LNCaP clone FGC (cell line): ENCODE results near the gene GABRA5.
"Not testable (repeated sequence)": the region's sequence is repeated elsewhere in the genome, so short reads cannot be mapped to it uniquely, and the experiment has no call there.

ENCODE experiments used
- DNase-seq: peaks from one replicate; pipeline ENCODE4 v3.0.0-alpha.2; 2011; ENCODE audit warnings: low read depth
- H3K4me3 ChIP-seq: 2 replicates; pipeline ENCODE4 v1.5.1; 2011; ENCODE audit warnings: mild to moderate bottlenecking, low read depth, low read length, control low read depth
- TF ChIP-seq, protein P1 (sequence below): IDR thresholded peaks from 2 replicates; pipeline ENCODE4 v1.5.1; 2012; ENCODE audit warnings: mild to moderate bottlenecking; ENCODE audit not compliant: control insufficient read depth, insufficient read depth; ENCODE audit errors: extremely low read depth

Gene GABRA5

DNA sequence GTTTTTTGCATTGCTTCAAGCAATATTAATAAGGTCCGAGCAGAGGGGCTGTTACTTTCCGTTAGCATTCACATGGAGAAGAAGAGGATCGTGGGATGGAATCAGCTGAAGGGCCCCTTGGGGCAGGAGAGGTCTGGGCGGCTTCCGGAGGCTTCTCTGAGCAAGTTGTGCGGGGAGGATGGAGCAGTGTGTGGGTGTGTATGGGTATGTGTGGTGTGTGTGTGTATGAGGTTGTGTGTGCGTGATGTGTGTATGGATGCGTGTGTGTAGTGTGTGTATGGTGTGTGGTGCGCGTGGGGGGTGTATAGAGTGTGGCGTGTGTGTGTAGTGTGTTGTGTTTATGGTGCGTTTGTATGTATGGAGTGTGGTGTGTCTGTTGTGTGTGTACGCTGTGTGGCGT, 25.8 kb downstream of the GABRA5 start:
- TF ChIP-seq, protein P1, sequence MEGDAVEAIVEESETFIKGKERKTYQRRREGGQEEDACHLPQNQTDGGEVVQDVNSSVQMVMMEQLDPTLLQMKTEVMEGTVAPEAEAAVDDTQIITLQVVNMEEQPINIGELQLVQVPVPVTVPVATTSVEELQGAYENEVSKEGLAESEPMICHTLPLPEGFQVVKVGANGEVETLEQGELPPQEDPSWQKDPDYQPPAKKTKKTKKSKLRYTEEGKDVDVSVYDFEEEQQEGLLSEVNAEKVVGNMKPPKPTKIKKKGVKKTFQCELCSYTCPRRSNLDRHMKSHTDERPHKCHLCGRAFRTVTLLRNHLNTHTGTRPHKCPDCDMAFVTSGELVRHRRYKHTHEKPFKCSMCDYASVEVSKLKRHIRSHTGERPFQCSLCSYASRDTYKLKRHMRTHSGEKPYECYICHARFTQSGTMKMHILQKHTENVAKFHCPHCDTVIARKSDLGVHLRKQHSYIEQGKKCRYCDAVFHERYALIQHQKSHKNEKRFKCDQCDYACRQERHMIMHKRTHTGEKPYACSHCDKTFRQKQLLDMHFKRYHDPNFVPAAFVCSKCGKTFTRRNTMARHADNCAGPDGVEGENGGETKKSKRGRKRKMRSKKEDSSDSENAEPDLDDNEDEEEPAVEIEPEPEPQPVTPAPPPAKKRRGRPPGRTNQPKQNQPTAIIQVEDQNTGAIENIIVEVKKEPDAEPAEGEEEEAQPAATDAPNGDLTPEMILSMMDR: no peak
- DNase-seq: no peak
- H3K4me3 ChIP-seq: no peak overlapping the region

DNA sequence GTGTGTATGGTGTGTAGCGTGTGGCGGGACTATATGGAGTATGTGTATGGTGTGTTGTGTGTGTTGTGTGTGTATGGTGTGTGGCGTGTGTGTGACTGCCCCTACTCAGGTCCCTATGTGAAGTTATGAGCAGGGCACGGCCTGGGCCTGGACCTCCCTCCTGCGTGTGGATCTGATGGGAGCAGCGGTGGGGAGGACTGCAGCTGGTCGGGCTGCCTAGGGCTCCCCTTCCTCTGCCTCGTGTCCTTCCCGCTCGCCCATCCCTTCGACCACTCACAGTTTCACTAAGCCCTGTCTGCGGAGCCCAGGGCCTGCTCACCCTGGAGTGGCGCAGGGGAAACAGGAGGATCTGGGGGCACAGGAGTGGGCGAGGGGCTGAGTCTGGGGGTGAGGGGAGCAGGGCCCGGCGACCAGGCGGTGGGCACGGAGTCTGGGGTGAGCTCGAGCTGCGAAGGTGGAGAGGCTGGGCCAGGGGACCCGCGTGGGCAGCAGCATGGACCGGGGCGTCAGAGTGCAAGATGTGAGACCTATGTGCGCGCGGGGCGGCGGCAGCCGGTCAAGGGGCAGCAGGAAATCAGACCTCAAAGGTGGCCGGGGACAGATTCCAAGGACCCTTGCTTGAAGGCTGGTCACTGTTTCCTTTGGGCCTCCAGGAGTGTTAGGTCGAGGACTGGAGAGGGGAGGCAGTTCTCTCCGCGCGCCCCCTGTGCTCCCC, 26.6 kb downstream of the GABRA5 start:
- no peak overlapping the region for H3K4me3 ChIP-seq
- no peak for DNase-seq
- TF ChIP-seq, protein P1: no peak

DNA sequence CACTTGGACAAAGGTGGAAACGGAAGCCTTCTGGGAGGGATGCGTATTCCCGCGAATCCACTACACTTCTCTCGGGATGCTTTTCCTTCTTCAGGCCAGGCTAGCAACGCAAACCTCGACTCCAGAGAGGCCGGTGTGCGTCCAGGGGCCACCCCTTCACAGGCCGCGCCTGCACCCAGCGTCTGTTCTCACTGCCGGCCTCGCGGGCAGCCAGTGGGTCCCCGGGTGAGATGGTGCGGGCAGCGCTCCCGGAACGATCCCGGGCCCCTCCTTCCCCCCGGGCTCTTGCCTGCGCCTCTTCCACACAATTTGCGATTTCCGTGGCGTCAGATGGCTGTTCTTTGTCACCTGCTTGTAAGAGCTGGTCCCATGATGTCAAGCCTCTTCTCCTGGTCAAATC, 27.3 kb downstream of the GABRA5 start:
- no peak for DNase-seq
- TF ChIP-seq, protein P1: no peak
- no peak overlapping the region for H3K4me3 ChIP-seq

DNA sequence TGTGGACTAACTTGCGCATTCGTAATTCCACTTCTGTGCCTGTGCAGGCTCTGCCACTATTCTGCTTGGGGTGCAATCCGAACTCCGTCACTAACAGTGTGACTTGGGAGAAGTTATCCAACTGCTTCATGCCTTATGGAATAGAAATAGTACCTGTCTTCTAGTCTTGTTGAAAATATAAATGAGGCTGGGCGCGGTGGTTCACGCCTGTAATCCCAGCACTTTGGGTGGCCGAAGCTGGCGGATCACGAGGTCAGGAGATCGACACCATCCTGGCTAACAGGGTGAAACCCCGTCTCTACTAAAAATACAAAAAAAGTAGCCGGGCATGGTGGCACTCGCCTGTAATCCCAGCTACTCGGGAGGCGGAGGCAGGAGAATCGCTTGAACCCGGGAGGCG, 28.5 kb downstream of the GABRA5 start:
- not testable (repeated sequence) for DNase-seq, H3K4me3 ChIP-seq

DNA sequence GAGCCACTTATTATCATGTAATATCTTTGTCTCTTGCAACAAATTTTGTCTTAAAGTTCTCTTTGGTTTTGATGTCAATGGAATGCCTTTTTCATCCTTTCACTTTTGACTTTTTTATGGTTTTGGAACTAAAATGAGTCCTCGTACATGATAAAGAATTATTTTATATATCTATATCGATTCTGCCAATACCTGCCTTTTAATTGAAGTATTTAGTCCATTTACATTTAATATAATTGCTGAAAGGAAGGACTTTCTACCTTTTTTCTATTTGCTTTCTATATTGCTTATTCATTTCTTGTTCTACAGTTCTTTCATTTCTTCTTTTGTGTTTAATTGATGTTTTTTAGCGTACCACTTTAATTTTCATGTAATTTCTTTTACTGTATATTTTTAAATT, 32.8 kb downstream of the GABRA5 start:
- H3K4me3 ChIP-seq: no peak overlapping the region
- TF ChIP-seq, protein P1: no peak
- DNase-seq: no peak

- TF ChIP-seq, protein P1: no peak
- peak; percentile 97 for DNase-seq
- H3K4me3 ChIP-seq: no peak overlapping the region
These were observed 34.2 kb downstream of the GABRA5 start for GRCh38 chr15:26901041-26901440.

- H3K4me3 ChIP-seq: no peak overlapping the region
- TF ChIP-seq, protein P1: no peak
- no peak for DNase-seq
These were observed 43.9 kb downstream of the GABRA5 start for GRCh38 chr15:26910715-26911114.
